Measurements from ENCODE around the gene MAST4. TPM values are rescaled to one million over a fixed set of nuclear protein-coding genes. Genes with fewer than 3 reads are reported as not detected.

Gene MAST4
- total and polyA plus RNA-seq, 2 of the 8 experiments (the other 6 are each of a cell fraction or from before 2014, with no cell fraction given) = 1.5 to 2.6 TPM

- TF ChIP-seq CHD7 (IDR thresholded peaks at IDR 0.05; ENCODE audit: insufficient replicate concordance, low read length) (no peak), CEBPB (IDR thresholded peaks at IDR 0.05; ENCODE audit: low read depth, low read length) (no peak), SP1 (IDR thresholded peaks at IDR 0.05; ENCODE audit: low read depth, low read length) (no peak), HDAC6 (IDR thresholded peaks at IDR 0.05; ENCODE audit: low read depth, low read length) (no peak), BACH1 (IDR thresholded peaks at IDR 0.05; ENCODE audit: low read length) (no peak), GABPA (IDR thresholded peaks at IDR 0.05; ENCODE audit: borderline replicate concordance, insufficient read depth, low read length) (no peak), CHD2 (IDR thresholded peaks at IDR 0.05; ENCODE audit: low read length) (no peak)
Observed at GRCh38 chr5:66848749-66849641, 252.8 kb downstream of the MAST4 start (continued).

Data from H1 (cell line).